Activated T-cell treated with anti-CD3 and anti-CD28 coated beads, Interleukin-2, amount 50 U/mL, for 1 hour (primary cell): Measurements from ENCODE around the gene FAM24B.
"Not testable (repeated sequence)": the region's sequence is repeated elsewhere in the genome, so short reads cannot be mapped to it uniquely, and the experiment has no call there.

Experiments used
- DNase-seq: peaks from one replicate; pipeline ENCODE4 v3.0.0-alpha.2; 2020

FAM24B gene

GRCh38 chr10:122858042-122858441 lies 21.3 kb downstream of the FAM24B start:
- DNase-seq: not testable (repeated sequence)

- DNase-seq: no peak
Observed at GRCh38 chr10:122856902-122857301, 22.5 kb downstream of the FAM24B start.

GRCh38 chr10:122855745-122856144 lies 23.6 kb downstream of the FAM24B start:
- DNase-seq: no peak

- DNase-seq: no peak
Observed at GRCh38 chr10:122854648-122855047, 24.7 kb downstream of the FAM24B start.

GRCh38 chr10:122853665-122854313 lies 25.6 kb downstream of the FAM24B start:
- no peak for DNase-seq

- DNase-seq: no peak
Observed at GRCh38 chr10:122852261-122852660, 27.1 kb downstream of the FAM24B start.

GRCh38 chr10:122850705-122851640 lies 28.4 kb downstream of the FAM24B start:
- DNase-seq: no peak

GRCh38 chr10:122849900-122850605 lies 29.3 kb downstream of the FAM24B start:
- DNase-seq: no peak

- DNase-seq: no peak
Observed at GRCh38 chr10:122849090-122849489, 30.3 kb downstream of the FAM24B start.

GRCh38 chr10:122847782-122848604 lies 31.4 kb downstream of the FAM24B start:
- DNase-seq: no peak

- DNase-seq: no peak
Observed at GRCh38 chr10:122845783-122846332, 33.5 kb downstream of the FAM24B start, which contains the start of gene CUZD1. TSS of gene CUZD1 (minus strand) at chr10:122845857. CDS start at chr10:122845843, 14 bp downstream.

GRCh38 chr10:122844146-122844545 lies 35.2 kb downstream of the FAM24B start:
- DNase-seq: no peak

GRCh38 chr10:122841569-122841968 lies 37.8 kb downstream of the FAM24B start:
- DNase-seq: no peak

- no peak for DNase-seq
Observed at GRCh38 chr10:122839505-122839904, 39.9 kb downstream of the FAM24B start.

- DNase-seq: no peak
Observed at GRCh38 chr10:122838880-122839279, 40.5 kb downstream of the FAM24B start.

GRCh38 chr10:122835908-122836307 lies 43.5 kb downstream of the FAM24B start:
- DNase-seq: no peak

GRCh38 chr10:122830965-122831353 lies 48.4 kb downstream of the FAM24B start:
- DNase-seq: no peak

GRCh38 chr10:122830273-122830964 lies 49.0 kb downstream of the FAM24B start:
- DNase-seq: no peak

GRCh38 chr10:122829454-122829853 lies 49.9 kb downstream of the FAM24B start:
- DNase-seq: no peak

- no peak for DNase-seq
Observed at GRCh38 chr10:122828716-122829255, 50.6 kb downstream of the FAM24B start.

GRCh38 chr10:122827302-122827701 lies 52.1 kb downstream of the FAM24B start:
- DNase-seq: no peak
